GM18502 (cell line): ENCODE results near the gene PHKB.
"Not testable (repeated sequence)": the region's sequence is repeated elsewhere in the genome, so short reads cannot be mapped to it uniquely, and the experiment has no call there.

Source experiments
- ATAC-seq: cut with Tn5 transposase; IDR thresholded peaks from one replicate; pipeline ENCODE4 v1.9.1; 2021; ENCODE audit warnings: mild to moderate bottlenecking; ENCODE audit not compliant: unreplicated experiment, poor library complexity

The PHKB gene

DNA sequence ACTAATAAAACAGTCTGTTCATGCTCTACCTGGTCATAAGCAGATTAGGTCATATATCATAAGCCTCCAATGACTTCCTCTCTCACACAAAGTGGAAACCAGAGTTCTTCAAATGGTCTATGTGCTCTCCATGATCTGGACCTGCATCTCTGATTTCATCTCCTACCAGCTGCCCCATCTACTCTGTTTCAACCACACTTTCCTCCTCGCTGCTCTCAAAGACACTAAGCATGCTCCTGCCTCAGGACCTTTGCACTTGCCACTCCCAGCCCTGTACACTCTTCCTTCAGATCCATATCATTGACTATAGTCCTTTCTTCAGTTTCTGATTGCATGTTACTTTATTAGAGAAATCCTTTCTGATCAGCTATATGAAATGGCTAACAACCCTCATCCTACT lies 196.8 kb downstream of the PHKB start:
- ATAC-seq = no peak

- ATAC-seq = no peak
Measured at GRCh38 chr16:47660540-47660939, 199.4 kb downstream of the PHKB start.

- no peak for ATAC-seq
Measured at GRCh38 chr16:47664653-47665325, 203.7 kb downstream of the PHKB start.

- ATAC-seq = no peak
Measured at GRCh38 chr16:47666434-47666833, 205.3 kb downstream of the PHKB start.

DNA sequence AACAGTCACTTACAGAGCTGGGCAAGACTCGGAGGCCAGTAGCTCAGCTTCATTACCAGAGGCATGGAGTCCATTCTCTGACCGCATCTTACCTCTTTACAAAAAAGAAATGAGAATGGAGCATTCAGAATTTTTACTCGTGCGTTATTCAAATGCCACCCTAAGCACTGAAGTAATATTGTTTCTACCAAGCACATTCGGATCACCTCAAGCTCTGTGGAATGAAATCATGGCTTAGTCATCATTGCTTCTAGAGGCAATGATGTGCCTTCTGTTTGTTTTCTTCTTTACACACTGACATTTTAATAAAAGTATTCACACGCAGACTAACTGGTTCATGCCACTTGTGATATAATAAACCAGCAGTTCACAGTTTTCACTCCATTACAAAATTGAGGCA lies 206.8 kb downstream of the PHKB start:
- no peak for ATAC-seq

DNA sequence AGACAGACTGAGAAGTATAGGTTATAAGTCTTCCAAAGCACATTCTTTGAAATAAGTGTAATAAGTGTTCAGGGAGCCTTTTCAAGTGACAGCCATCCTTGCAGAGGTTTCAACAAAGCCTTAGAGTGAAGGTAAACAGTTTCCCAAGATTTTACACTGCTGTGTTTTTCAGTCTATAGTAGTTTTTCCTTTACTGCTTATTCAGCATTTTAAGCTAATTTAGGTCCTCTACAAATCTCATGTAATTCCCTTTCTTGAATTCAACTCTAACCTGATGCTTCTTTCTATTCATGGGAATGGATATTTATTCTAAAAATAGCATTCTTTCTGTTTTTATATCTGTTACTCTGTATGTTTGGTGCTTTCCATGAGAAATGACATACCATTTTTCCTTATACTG lies 211.3 kb downstream of the PHKB start:
- ATAC-seq = no peak

DNA sequence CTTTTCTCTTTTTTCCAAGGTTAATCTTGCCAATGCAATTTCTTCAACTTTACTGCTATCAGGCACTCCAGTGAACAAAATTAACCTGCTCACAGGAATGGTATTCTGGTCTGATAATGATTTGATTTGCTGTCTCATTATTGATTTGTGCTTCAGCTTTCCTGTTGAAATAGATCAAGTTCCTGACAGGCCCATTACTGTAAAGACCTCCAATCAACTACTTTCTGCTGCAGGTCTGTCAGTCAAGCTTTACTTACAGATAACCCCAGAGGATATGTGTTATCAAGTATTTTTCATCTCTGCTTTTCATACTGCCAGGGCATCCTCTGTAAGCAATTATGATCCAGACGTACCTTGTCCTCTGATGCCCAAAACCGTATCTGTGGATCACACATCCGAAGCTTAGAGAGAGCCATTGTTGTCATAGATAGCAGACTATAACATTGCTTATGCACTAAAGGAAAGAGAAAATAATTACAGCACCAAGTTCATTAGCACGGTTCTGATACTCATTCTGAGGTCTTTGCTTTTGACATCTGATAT lies 215.6 kb downstream of the PHKB start:
- no peak for ATAC-seq

- not testable (repeated sequence) for ATAC-seq
Measured at GRCh38 chr16:47681571-47681970, 220.4 kb downstream of the PHKB start.

GRCh38 chr16:47687694-47688093 lies 226.6 kb downstream of the PHKB start:
- no peak for ATAC-seq

DNA sequence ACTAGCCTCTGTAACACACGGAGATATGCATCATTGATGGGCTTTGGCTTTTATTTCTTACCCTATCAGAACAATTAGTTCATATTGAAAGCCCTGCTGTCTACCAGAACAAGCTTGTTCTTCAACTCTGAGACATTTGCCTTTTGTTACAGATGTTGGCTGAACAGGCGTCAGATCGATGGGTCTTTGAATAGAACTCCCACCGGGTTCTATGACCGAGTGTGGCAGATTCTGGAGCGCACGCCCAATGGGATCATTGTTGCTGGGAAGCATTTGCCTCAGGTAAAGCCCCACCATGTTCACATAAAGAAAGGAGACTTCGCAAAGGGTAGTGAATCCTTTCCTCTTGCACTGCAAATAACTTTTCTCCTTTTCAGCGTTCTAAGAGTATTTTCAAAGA lies 232.1 kb downstream of the PHKB start:
- no peak for ATAC-seq

DNA sequence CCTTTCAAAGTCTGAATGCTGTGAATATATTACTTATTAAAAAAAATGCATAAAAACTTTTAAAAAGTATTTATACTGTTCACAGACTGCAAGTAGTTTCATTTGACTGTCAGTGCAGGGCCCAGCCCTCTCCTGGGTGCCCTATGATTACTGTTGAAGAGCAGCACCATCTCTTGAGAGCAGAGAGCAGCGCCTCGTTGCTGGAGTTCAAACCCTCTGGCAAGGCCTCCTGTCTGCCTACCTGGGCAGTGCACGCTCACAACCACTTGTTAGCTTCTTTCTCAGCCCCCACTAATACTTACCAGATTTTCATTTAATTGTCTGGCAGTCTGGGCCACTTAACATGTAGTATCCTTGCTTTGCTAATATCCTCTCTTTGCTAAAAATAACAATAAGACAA lies 233.4 kb downstream of the PHKB start:
- no peak for ATAC-seq

DNA sequence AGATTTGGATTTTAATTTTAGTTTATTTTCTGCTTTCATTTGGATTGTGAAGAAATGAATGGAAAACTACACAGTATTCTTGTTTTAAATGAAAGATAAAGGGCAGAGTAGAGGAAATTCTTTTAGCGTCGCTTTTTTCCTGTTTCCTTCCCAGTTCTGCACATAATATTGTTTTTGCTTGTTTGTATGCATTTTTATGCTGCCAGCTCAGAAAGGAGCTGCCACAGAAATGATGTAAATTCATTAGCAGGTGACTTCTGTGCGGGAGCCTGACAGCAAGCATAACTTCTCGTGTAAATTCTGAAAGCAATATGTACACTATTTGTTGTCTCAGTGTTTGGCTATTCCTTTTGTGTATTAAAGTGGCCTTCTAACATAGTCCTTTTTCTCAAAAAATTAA lies 234.6 kb downstream of the PHKB start:
- ATAC-seq = no peak

DNA sequence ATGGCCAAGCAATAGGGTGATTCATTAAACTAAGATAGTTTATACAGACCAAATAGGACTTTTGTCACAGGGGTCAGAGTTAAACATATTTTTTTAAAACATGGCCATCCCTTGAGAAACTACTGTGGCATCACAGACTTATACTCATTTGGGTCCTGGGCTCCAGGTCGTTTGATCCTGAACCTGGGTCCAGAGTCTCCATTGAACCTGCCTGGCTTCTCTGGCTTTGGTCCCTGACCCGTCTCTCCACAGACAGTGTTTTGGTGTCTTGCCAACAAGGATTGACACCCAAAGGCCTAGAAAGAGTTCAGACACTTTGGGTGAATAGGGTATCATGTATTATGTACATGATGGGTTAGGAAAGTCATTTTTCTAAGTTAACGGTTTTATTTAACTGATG lies 236.7 kb downstream of the PHKB start:
- no peak for ATAC-seq

DNA sequence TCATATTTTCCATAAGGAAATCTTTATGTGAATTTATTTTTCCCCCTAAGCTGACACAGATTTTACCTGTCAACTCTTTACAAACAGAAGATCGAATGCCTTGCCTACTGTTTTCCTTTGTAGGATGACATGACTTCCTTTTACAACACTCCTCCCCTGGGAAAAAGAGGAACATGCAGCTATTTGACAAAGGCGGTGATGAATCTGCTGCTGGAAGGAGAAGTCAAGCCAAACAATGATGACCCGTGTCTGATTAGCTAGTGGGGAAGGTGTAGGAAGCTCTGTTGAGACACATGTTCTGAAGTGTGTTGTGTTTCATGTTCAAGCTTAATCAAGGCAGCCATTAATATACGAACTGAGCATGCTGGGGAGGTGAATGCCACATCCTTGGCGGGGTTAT lies 238.0 kb downstream of the PHKB start:
- ATAC-seq = no peak

- no peak for ATAC-seq
Measured at GRCh38 chr16:47700857-47701587, 239.9 kb downstream of the PHKB start.

DNA sequence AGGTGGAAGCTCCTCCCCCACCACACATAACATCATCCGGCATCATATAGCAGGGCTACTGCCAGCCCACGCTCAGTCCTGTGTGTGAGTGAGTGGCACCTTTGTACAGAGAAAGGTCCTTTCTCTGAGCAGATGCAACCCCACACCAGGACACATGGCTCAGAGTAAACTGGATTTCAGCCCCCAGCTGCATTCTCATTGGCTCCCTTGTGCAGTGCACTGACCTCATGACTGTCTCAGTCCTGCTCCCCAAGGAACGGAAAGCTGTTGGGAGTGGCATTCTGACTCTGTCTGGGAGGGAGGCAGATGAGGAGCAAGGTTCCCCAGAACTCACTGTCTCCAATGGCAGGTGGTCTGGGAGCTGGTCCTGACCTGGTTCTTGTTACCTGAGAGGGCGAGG lies 244.1 kb downstream of the PHKB start:
- no peak for ATAC-seq

DNA sequence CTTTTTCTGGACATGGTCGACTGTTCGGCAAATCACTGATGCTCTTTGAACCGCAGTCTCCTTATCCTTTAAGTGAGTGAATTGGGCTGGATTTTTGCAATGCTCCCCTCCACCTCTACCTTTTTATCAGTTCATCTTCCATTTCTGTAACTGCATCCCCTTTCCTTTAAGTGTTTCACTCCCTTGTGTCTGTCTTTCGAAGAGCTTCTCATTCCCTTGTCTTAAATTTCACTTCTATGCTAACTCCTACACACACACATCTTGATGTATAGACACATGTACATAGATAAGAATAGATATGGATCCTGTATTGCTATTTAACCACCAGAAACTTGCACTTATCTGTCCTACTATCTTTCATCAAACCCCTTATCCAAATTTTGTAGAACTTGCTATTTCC lies 250.7 kb downstream of the PHKB start:
- ATAC-seq = no peak

DNA sequence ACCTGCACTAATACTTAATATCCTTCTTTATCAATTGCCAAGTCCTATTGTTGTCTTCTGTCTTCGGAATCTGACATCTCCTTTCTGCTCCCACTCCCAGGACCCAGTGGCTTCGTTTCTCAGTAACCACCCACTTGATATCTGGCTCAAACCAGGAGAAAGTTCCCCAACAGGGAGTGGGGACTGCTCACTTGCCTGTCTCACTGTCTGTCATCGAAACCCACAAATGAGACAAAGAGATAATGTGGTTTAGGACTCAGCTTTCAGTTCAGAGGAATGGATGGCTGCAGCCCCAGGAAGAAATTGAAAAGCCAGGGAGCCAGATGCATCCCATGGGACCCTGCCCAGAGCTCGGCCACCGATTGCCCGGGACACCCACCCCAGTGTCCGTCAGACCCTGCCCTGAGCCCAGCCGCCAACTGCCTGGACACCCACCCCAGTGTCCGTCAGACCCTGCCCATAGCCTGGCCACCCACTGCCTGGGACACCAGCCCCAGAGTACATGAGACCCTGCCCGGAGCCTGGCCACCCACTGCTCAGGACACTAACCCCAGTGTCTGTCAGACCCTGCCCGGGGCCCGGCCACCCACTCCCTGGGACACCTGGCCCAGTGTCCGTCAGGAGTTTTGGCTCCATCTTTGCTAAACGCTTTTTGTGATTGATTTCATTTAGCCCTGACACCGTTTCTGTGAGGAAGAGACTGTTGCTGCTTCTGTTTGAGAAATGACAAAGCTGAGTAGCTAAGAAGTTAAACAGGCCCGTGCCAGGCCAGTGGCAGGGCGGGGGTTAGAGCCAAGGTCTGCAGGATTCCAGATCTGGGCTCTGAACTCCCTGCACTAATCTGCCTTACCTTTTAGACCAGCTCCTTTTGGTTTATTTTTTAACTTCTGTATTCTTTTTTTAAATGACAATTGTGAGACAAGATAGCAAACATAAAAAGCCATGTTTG lies 251.4 kb downstream of the PHKB start:
- ATAC-seq = no peak

- peak; percentile 78 for ATAC-seq
Measured at GRCh38 chr16:47713225-47713595, 252.1 kb downstream of the PHKB start.

GRCh38 chr16:47715442-47716083 lies 254.4 kb downstream of the PHKB start:
- ATAC-seq = no peak
